Vagina (tissue), 2 donors: ENCODE results near the gene PHKG2. TPM values are rescaled to one million over a fixed set of nuclear protein-coding genes. Genes with fewer than 3 reads are reported as not detected.

ENCODE experiments used
- DNase-seq, 2 donors: peaks; one replicate each; pipeline ENCODE4 v3.0.0-alpha.2; 2017; ENCODE audit errors: extremely low spot score in 2 of 2
- H3K27ac ChIP-seq: fragments of 200-600 bp; sonication (generic); one replicate; pipeline ENCODE4 v1.5.1; 2019
- H3K27me3 ChIP-seq: fragments of 200-600 bp; sonication (generic); one replicate; pipeline ENCODE4 v1.5.1; 2019
- H3K36me3 ChIP-seq, 2 donors: fragments of 200-600 bp; sonication (generic); one replicate each; pipeline ENCODE4 v1.5.1; 2017 to 2019
- H3K4me1 ChIP-seq: fragments of 200-600 bp; sonication (generic); one replicate; pipeline ENCODE4 v1.5.1; 2019
- H3K4me3 ChIP-seq, 2 donors: fragments of 200-600 bp; sonication (generic); 1 replicate in 1 of 2; 2 replicates in 1 of 2; pipeline ENCODE4 v1.5.1; 2016 to 2019
- H3K9me3 ChIP-seq: fragments of 200-600 bp; sonication (generic); one replicate; pipeline ENCODE4 v1.5.1; 2019
- POLR2A ChIP-seq, 2 donors: fragments of 450-650 bp; IDR thresholded peaks; one replicate each; pipeline ENCODE4 v1.6.1; 2017; ENCODE audit warnings: antibody characterized with exemption in 2 of 2, mild to moderate bottlenecking in 2 of 2, moderate library complexity in 2 of 2
- POLR2AphosphoS5 ChIP-seq, 2 donors: sonication (generic); formaldehyde crosslinking; IDR thresholded peaks; one replicate each; pipeline ENCODE4 v1.9.0; 2017; ENCODE audit warnings: antibody characterized with exemption in 2 of 2, mild to moderate bottlenecking in 2 of 2, low read depth in 1 of 2; ENCODE audit not compliant: insufficient read depth in 1 of 2
- intact Hi-C: fragments of 100-400 bp; cut with DNase I; formaldehyde crosslinking; loops from one replicate; pipeline ENCODE4 v1.15.1; 2023
- total RNA-seq: library from RNA; depleted of rRNA; stranded (reverse); fragments of >200 nt; gene quantifications from one replicate; pipeline ENCODE4 v1.2.3, GENCODE V29; 2016
- TF ChIP-seq, protein P1 (sequence below), 3 experiments: fragments of 450-650 bp in 2 of 3; fragments of 200-600 bp in 1 of 3; sonication (generic) in 1 of 3; IDR thresholded peaks; one replicate each; pipeline ENCODE4 v1.5.1; 2017 to 2019; ENCODE audit warnings: antibody characterized with exemption in 3 of 3, mild to moderate bottlenecking in 2 of 3, moderate library complexity in 2 of 3

PHKG2 gene
- total RNA-seq, 1 donor from 2014 or later = 32.9 TPM

DNA sequence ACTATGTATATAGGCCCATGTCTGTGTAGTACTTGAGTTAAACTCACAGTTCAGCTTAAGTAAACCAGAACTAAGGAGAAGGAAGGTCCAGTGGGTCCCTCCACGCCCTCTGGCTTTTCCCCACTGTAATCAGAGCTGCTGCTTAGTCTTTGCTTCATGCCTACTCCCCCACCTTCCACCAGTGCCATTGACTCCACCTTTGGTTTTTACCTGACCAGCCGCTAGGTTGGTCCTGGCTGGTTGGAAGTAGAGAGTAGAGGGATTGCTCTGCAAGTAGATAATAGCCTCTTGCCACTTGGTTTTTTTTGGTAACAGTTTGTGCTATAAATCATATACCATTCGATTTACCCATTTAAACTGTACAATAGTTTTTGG, 22.8 kb upstream of the PHKG2 start:
- peaks cover 3 to 82% of the 10 kb centered on the region in 2 donors for H3K36me3 ChIP-seq
- TF ChIP-seq, protein P1, sequence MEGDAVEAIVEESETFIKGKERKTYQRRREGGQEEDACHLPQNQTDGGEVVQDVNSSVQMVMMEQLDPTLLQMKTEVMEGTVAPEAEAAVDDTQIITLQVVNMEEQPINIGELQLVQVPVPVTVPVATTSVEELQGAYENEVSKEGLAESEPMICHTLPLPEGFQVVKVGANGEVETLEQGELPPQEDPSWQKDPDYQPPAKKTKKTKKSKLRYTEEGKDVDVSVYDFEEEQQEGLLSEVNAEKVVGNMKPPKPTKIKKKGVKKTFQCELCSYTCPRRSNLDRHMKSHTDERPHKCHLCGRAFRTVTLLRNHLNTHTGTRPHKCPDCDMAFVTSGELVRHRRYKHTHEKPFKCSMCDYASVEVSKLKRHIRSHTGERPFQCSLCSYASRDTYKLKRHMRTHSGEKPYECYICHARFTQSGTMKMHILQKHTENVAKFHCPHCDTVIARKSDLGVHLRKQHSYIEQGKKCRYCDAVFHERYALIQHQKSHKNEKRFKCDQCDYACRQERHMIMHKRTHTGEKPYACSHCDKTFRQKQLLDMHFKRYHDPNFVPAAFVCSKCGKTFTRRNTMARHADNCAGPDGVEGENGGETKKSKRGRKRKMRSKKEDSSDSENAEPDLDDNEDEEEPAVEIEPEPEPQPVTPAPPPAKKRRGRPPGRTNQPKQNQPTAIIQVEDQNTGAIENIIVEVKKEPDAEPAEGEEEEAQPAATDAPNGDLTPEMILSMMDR (IDR thresholded peaks at IDR 0.05) = no peak
- TF ChIP-seq POLR2A (IDR thresholded peaks at IDR 0.05) = no peak
- no peak for TF ChIP-seq POLR2AphosphoS5 (IDR thresholded peaks at IDR 0.05; ENCODE audit: insufficient read depth in 1 of 2, low read depth in 1 of 2)
- intact Hi-C loops = no loop called here

DNA sequence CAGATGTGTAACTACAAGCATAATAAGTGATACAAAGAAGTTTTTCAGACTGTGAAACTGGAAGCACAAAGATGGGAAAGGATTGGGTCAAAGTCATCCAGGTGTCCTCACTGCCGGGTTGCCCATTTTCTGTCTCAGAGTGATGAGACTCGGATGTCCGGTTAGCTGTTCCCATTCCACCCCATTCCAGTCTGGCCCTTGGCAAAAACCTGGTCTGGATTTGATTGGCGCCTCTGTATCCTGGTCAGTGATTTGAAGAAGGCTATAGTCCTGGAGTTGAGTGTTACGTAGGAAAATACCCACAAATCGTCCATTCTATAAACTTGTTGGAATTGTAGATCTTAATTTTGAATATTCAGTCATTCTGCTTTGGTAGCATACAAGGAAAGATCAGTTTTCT, 19.9 kb upstream of the PHKG2 start:
- Histone ChIP-seq H3K9me3 (no peaks in the 10 kb centered on the region), H3K4me1 (no peaks in the 10 kb centered on the region), H3K4me3 (no peak overlapping the region), H3K27me3 (no peaks in the 10 kb centered on the region), H3K36me3 (peaks cover 0 to 80% of the 10 kb centered on the region in 2 donors), H3K27ac (no peak overlapping the region)
- no peak for DNase-seq
- intact Hi-C loops = no loop called here
- TF ChIP-seq POLR2AphosphoS5 (IDR thresholded peaks at IDR 0.05; ENCODE audit: insufficient read depth in 1 of 2, low read depth in 1 of 2) (no peak), POLR2A (IDR thresholded peaks at IDR 0.05) (no peak)
- TF ChIP-seq, protein P1 (IDR thresholded peaks at IDR 0.05) = no peak

More for the DNA sequence above, 22.8 kb upstream of the PHKG2 start:
- H3K4me3 ChIP-seq = no peak overlapping the region
- H3K9me3 ChIP-seq = no peaks in the 10 kb centered on the region
- no peaks in the 10 kb centered on the region for H3K27me3 ChIP-seq
- no peak overlapping the region for H3K27ac ChIP-seq
- no peaks in the 10 kb centered on the region for H3K4me1 ChIP-seq
- DNase-seq = no peak

DNA sequence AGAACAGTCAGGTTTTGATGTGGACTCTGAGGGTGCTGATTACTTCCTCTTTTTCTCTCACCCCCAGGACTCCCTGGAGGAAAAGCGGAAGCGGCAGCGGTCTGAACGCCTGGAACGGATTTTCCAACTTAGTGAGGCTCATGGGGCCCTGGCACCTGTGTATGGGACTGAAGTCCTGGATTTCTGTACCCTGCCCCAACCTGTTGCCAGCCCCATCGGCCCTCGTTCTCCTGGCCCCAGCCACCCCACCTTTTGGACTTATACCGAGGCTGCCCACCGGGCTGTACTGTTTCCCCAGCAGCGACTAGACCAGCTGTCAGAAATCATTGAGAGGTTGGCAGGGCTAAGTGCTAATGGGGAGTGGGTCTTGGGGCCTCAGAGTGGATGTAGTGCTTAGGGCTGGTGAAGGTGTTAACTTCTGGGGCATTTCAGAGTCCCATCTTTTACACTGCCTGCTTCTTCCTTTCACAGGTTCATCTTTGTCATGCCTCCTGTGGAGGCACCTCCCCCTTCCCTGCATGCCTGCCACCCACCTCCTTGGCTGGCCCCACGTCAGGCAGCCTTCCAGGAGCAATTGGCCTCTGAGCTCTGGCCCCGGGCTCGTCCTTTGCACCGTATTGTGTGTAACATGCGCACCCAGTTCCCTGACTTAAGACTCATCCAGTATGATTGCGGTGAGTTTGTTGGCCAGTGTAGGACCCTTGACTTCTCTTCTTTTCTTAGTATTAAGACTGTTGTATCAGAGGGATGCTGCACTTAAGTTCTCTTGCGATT, 19.1 kb upstream of the PHKG2 start:
- DNase-seq = no peak
- Histone ChIP-seq H3K4me3 (no peak overlapping the region), H3K36me3 (peaks cover 0 to 80% of the 10 kb centered on the region in 2 donors), H3K27me3 (no peaks in the 10 kb centered on the region), H3K27ac (no peak overlapping the region), H3K4me1 (no peaks in the 10 kb centered on the region), H3K9me3 (no peaks in the 10 kb centered on the region)
- intact Hi-C loops = no loop called here
- TF ChIP-seq POLR2A (IDR thresholded peaks at IDR 0.05) (no peak), POLR2AphosphoS5 (IDR thresholded peaks at IDR 0.05; ENCODE audit: insufficient read depth in 1 of 2, low read depth in 1 of 2) (no peak)
- TF ChIP-seq, protein P1 (IDR thresholded peaks at IDR 0.05) = no peak

DNA sequence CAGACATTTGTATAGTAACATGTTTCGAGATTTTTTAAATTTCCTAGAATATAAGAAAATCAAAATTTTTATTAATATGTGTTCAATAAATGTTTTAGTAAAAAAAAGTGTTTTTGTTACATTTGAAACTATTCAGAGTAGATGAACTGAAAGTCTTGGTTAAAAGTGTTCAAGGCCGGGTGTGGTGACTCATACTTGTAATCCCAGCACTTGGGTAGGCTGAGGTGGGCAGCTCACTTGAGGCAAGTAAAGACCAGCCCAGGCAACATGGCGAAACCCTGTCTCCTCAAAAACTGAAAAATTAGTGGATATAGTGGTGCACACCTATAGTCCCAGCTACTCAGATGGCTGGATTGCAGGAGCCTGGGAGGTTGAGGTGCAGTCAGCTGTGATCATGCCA, 16.8 kb upstream of the PHKG2 start:
- no peak for DNase-seq
- Histone ChIP-seq H3K27ac (no peak overlapping the region), H3K36me3 (peaks cover 0 to 82% of the 10 kb centered on the region in 2 donors), H3K4me1 (no peaks in the 10 kb centered on the region), H3K27me3 (no peaks in the 10 kb centered on the region), H3K9me3 (no peaks in the 10 kb centered on the region), H3K4me3 (no peak overlapping the region)
- intact Hi-C loops = no loop called here
- TF ChIP-seq, protein P1 (IDR thresholded peaks at IDR 0.05) = no peak
- no peak for TF ChIP-seq POLR2AphosphoS5 (IDR thresholded peaks at IDR 0.05; ENCODE audit: insufficient read depth in 1 of 2, low read depth in 1 of 2)
- TF ChIP-seq POLR2A (IDR thresholded peaks at IDR 0.05) = no peak
